Activated T-cell treated with anti-CD3 and anti-CD28 coated beads, Interleukin-2, amount 50 U/mL, for 1 hour (primary cell): ENCODE data around the gene GTF3C4.

Experiments used
- DNase-seq: peaks from one replicate; pipeline ENCODE4 v3.0.0-alpha.2; 2020

GTF3C4 gene

GRCh38 chr9:132739710-132740310 lies 69.5 kb downstream of the GTF3C4 start:
- no peak for DNase-seq

GRCh38 chr9:132740526-132741309 lies 70.5 kb downstream of the GTF3C4 start:
- DNase-seq, result no peak

- no peak for DNase-seq
Measured at GRCh38 chr9:132742821-132743311, 72.6 kb downstream of the GTF3C4 start.

GRCh38 chr9:132743931-132744479 lies 73.7 kb downstream of the GTF3C4 start:
- no peak for DNase-seq
